Adipocyte (in vitro differentiated cells): ENCODE data around the gene NFKBIE.
A peak's percentile ranks its signal among the peaks of the same experiment; 100 is the strongest.

Source experiments
- DNase-seq: peaks from one replicate; pipeline ENCODE4 v3.0.0-alpha.2; 2015; ENCODE audit warnings: low read depth
- H3K27me3 ChIP-seq: replicated peaks from 2 replicates; pipeline ENCODE4 v1.7.0; 2013; ENCODE audit warnings: mild to moderate bottlenecking, low read length, moderate library complexity; ENCODE audit not compliant: control insufficient read depth, insufficient read depth
- H3K36me3 ChIP-seq: 2 replicates; pipeline ENCODE4 v1.7.0; 2013; ENCODE audit warnings: low read length, mild to moderate bottlenecking, moderate library complexity; ENCODE audit not compliant: control insufficient read depth, insufficient read depth, severe bottlenecking
- H3K4me1 ChIP-seq: 2 replicates; pipeline ENCODE4 v1.7.0; 2013; ENCODE audit warnings: mild to moderate bottlenecking, low read length, moderate library complexity; ENCODE audit not compliant: control insufficient read depth, insufficient read depth
- H3K4me3 ChIP-seq: 2 replicates; pipeline ENCODE4 v1.7.0; 2013; ENCODE audit warnings: mild to moderate bottlenecking, low read length, moderate library complexity
- H3K9ac ChIP-seq: 2 replicates; pipeline ENCODE4 v1.7.0; 2013; ENCODE audit warnings: mild to moderate bottlenecking, low read length, moderate library complexity
- H3K9me3 ChIP-seq: 2 replicates; pipeline ENCODE4 v1.7.0; 2013; ENCODE audit warnings: mild to moderate bottlenecking, low read length, moderate library complexity; ENCODE audit not compliant: control insufficient read depth

The NFKBIE gene

GRCh38 chr6:44262467-44263353 is 2.6 kb downstream of the NFKBIE start:
- Histone ChIP-seq H3K4me1 (peaks cover 24% of the 10 kb centered on the region), H3K9ac (peak overlapping the region; percentile 87), H3K4me3 (peak overlapping the region; percentile 84), H3K36me3 (no peaks in the 10 kb centered on the region), H3K27me3 (no peaks in the 10 kb centered on the region), H3K9me3 (no peaks in the 10 kb centered on the region)
- DNase-seq = no peak

GRCh38 chr6:44261581-44261980 is 3.8 kb downstream of the NFKBIE start:
- no peaks in the 10 kb centered on the region for H3K36me3 ChIP-seq
- no peaks in the 10 kb centered on the region for H3K27me3 ChIP-seq
- H3K9ac ChIP-seq = no peak overlapping the region
- no peak overlapping the region for H3K4me3 ChIP-seq
- no peak for DNase-seq
- H3K9me3 ChIP-seq = no peaks in the 10 kb centered on the region
- peaks cover 28% of the 10 kb centered on the region for H3K4me1 ChIP-seq

GRCh38 chr6:44260451-44261297 is 4.7 kb downstream of the NFKBIE start:
- H3K4me1 ChIP-seq = peaks cover 37% of the 10 kb centered on the region
- no peaks in the 10 kb centered on the region for H3K9me3 ChIP-seq
- DNase-seq = no peak
- H3K36me3 ChIP-seq = peaks cover 3% of the 10 kb centered on the region
- H3K27me3 ChIP-seq = no peaks in the 10 kb centered on the region
- H3K4me3 ChIP-seq = no peak overlapping the region
- no peak overlapping the region for H3K9ac ChIP-seq

- Histone ChIP-seq H3K9ac (no peak overlapping the region), H3K9me3 (no peaks in the 10 kb centered on the region), H3K4me1 (peaks cover 37% of the 10 kb centered on the region), H3K4me3 (no peak overlapping the region), H3K36me3 (peaks cover 9% of the 10 kb centered on the region), H3K27me3 (no peaks in the 10 kb centered on the region)
- no peak for DNase-seq
These were observed 5.3 kb downstream of the NFKBIE start for GRCh38 chr6:44260011-44260410.

GRCh38 chr6:44258921-44259320 is 6.4 kb downstream of the NFKBIE start:
- DNase-seq = no peak

GRCh38 chr6:44258325-44258863 is 7.0 kb downstream of the NFKBIE start:
- Histone ChIP-seq H3K9ac (peak overlapping the region; percentile 94), H3K4me1 (peaks cover 21% of the 10 kb centered on the region), H3K9me3 (no peaks in the 10 kb centered on the region), H3K4me3 (no peak overlapping the region), H3K27me3 (no peaks in the 10 kb centered on the region), H3K36me3 (peaks cover 26% of the 10 kb centered on the region)
- DNase-seq = no peak

More at GRCh38 chr6:44258921-44259320, 6.4 kb downstream of the NFKBIE start:
- Histone ChIP-seq H3K36me3 (peaks cover 20% of the 10 kb centered on the region), H3K4me1 (peaks cover 27% of the 10 kb centered on the region), H3K9me3 (no peaks in the 10 kb centered on the region), H3K4me3 (no peak overlapping the region), H3K9ac (no peak overlapping the region), H3K27me3 (no peaks in the 10 kb centered on the region)

GRCh38 chr6:44257753-44258324 is 7.5 kb downstream of the NFKBIE start:
- peak overlapping the region; percentile 92 for H3K4me3 ChIP-seq
- DNase-seq = no peak
- H3K9me3 ChIP-seq = no peaks in the 10 kb centered on the region
- no peaks in the 10 kb centered on the region for H3K27me3 ChIP-seq
- peaks cover 31% of the 10 kb centered on the region for H3K36me3 ChIP-seq
- peak overlapping the region; percentile 94 for H3K9ac ChIP-seq
- H3K4me1 ChIP-seq = peaks cover 16% of the 10 kb centered on the region

- H3K4me1 ChIP-seq = peaks cover 15% of the 10 kb centered on the region
- H3K4me3 ChIP-seq = peak within 1 kb of the TSS; percentile 92
- H3K9me3 ChIP-seq = no peaks in the 10 kb centered on the region
- peak within 1 kb of the TSS; percentile 94 for H3K9ac ChIP-seq
- peak; percentile 88 for DNase-seq
- no peaks in the 10 kb centered on the region for H3K27me3 ChIP-seq
- H3K36me3 ChIP-seq = peaks cover 38% of the 10 kb centered on the region
These were observed 8.2 kb downstream of the NFKBIE start, which contains the start of gene SLC35B2 for GRCh38 chr6:44257025-44257752. Gene SLC35B2, minus strand, starts transcription at chr6:44257528. Its CDS starts 118 bp downstream, at chr6:44257410.

- Histone ChIP-seq H3K27me3 (no peaks in the 10 kb centered on the region), H3K9me3 (no peaks in the 10 kb centered on the region), H3K4me3 (peak overlapping the region; percentile 92), H3K4me1 (peaks cover 15% of the 10 kb centered on the region), H3K36me3 (peaks cover 42% of the 10 kb centered on the region), H3K9ac (peak overlapping the region; percentile 94)
- DNase-seq = no peak
These were observed 8.7 kb downstream of the NFKBIE start for GRCh38 chr6:44256775-44257024.

- Histone ChIP-seq H3K4me1 (peaks cover 15% of the 10 kb centered on the region), H3K9me3 (no peaks in the 10 kb centered on the region), H3K4me3 (peak overlapping the region; percentile 92), H3K36me3 (peaks cover 48% of the 10 kb centered on the region), H3K27me3 (no peaks in the 10 kb centered on the region), H3K9ac (peak overlapping the region; percentile 94)
- no peak for DNase-seq
These were observed 9.2 kb downstream of the NFKBIE start for GRCh38 chr6:44255871-44256774.
